Activated T-cell treated with anti-CD3 and anti-CD28 coated beads, Interleukin-2, amount 50 U/mL, for 48 hours (primary cell): ENCODE data around the gene NUAK2.
"Not testable (repeated sequence)": the region's sequence is repeated elsewhere in the genome, so short reads cannot be mapped to it uniquely, and the experiment has no call there.

ENCODE experiments used
- DNase-seq, 2 experiments: peaks; one replicate each; pipeline ENCODE4 v3.0.0-alpha.2; 2020

NUAK2 gene

DNA sequence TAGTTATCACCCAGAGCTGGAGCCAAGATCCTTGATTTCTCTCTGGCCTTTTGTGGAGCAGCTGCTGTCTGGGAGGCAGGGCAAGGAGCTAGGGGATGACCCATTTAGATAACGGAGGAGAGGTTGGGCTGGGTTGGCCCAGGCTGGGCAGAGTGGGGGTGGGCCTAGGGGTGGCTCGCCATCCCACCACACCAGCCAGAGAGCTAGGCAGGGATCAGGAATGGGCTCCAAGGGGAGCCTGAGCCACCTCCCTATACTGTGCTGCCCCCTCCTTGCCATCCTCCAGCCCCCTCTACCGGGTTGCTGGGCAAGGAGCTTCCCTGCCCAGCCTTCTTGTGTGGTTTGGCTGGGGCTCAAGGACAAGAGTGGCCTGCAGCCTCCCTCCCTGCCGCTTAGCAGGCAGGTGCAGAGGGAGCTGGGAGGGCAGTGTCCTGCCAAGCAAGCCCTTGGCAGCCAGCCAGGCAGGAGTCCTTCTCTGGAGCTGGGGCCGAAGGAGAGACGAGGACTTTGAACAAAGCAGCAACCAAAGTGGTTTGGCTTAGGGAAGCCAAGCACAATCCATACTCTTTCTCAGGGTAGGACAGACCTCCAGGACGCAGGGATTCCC lies 4.1 kb downstream of the NUAK2 start:
- DNase-seq, result no peak

DNA sequence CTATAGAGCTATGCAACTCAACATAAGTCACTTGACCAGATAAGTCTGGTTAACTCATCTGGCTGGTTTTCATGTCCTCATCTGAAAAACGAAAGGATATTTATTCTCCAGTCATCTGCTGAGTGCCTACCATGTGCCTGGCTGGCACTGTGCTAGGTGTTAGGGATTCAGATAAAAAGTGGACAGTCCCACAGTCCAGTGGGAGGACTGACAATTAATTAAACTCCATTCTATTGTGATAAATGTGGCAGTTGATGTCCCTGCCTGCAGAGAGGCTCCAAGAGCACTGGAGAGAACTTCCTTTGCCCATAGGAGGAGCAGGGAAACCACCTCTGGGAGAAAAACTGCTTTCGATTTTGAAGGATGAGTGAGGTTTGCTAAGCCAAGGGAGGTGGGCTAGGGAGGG lies 5.4 kb downstream of the NUAK2 start:
- no peak for DNase-seq

- DNase-seq, result no peak
Measured at GRCh38 chr1:205315008-205315618, 6.4 kb downstream of the NUAK2 start.

DNA sequence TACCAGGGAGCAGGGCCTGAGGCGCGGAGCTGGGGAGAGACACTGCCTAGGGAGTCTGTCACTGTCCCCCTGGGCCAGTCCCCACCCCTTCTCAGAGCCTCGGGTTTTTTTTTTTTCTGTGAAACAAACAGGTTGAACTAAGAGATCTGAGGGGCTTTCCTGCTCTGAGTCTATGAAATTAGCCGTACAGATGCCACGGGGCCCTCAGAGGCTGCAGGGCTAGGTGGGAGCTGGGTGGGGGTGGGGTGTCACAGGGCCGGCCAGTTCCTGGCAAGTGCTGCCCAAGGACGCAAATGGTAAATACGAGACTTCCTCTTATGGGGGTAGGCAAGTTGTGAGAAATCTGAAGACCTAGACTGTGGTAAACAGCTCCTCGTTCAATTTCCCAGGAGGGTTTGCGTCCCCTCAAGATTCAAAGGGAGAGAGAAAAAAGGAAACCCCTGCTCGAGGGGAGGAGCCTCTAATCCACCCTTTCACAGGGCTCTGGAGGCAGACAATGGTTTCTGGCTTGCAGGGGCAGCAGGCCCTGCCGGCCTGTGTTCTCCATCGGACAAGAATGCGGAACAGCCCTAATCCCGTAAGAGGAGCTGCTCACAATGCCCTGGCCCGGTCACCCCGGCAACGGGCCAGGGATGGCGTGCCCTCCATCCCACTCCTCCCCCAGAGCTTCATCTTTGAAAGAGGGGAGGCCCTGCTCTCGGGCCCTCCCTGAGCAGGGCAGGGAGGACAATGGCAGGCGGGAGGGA lies 7.8 kb downstream of the NUAK2 start:
- DNase-seq, result peak; percentile 52 to 67

DNA sequence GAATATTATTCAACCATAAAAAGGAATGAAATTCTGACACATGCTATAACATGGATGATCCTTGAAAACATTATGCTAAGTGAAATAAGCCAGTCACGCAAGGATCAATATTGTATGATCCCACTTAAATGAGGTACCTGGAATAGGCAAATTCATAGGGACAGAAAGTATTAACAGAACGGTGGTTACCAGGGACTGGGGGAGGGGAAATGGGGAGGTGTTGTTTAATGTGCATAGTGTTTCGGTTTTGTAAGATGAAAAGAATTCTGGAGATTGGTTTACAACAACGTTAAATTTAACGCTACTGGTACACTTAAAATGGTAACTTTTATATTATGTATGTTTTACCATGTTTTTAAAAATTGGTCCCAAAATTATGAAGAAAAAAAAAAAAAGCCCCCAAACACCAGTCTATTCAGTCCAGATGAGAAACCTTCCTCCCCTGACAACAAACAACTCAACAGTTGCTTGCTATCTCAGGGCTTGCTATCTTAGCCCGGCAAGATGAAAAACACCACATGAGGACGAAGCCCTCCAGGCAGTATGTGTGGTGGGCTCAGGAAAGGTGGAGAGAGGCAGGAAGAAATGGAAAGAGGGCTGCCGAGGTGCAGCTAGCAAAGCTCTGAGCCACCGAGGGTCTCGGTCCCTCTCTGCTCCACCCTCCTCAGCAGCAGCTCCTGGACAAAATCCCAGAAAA lies 8.5 kb downstream of the NUAK2 start:
- DNase-seq, result peak in 1 of 2 experiments; percentile 31

DNA sequence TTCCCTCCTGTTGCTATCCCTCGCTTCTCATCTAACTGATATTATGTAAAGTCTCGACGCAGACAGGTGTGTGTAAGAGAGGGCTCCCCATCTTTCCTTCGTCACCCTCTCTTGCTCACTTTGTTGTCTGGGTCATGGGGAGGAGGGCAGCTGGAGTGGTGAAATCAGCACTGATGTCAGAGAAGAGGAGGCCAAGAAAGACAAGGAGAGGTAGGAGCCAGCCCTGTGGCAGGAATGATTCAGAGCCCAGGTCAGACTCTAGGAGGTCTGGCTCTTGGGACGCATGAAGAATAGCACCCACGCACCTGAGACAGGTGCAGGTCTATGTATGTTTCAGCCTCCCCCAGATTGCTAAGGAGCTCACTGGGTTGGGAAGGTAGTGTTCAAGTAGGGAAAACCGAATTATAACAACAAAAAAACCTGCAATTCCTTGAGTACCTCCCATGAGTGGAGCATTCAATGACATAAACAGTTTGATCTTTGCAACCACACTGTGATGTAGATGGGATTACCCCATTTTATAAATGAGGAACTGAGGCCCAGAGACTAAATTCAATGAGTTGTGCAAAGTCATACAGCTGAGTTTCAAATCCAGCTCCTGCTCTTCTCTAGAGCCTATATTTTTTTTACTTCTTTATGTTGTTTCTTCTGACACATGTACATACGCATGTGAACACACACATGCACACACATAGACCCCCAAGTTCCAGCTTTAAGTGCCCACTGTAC lies 10.4 kb downstream of the NUAK2 start:
- DNase-seq, result no peak

DNA sequence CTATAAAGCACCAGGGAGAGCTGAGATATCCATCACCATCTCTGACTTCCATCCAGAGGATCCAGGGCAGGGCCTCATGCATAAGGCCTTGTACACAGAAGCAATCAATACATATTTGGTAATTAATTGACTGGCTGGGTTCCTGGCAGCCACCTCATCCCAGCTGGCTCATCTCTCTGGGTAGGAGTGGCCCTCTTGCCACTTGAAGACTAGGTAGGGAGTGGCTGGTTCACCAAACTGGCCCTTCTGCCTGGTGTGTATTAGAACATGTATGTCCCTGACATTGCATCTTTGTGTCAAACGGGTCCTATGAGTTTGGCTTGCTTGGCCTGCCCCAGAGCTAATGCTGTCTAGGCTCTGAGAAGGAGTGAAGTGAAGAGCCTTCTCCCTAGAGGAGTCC lies 11.8 kb downstream of the NUAK2 start:
- no peak for DNase-seq

- DNase-seq, result no peak
Measured at GRCh38 chr1:205306929-205307566, 14.5 kb downstream of the NUAK2 start.

GRCh38 chr1:205304695-205305070 lies 16.9 kb downstream of the NUAK2 start:
- DNase-seq, result no peak

DNA sequence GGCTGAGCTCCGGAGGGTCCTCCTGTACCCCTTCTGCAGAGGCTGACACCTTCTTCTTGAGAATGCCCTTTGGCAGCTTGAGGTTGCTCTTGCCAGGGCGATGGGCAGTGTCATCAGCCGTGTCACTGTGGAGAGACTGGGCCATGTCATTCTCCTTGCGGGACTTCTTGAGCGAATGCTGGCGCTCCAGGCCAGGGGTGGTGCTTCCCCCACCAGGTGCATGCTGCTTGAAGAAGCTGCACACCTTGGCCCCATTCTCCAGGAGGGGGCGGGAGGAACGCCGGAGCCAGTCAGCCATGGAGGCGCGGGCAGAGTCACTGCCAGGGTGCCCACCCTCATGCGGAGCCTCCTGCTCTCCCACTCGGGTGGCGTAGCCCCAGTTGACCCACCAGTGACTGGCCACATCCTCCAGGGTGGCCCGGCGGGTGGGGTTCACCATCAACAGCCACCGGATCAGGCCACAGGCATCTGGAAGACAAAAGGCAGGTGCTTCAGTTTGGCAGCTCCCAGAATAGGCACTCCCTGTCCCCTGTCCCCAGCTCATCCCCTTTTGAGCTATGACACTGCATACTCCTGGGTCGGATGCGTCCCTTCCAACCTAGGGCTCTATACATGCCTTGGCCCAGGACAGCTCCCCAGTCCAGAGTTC lies 17.4 kb downstream of the NUAK2 start:
- no peak for DNase-seq

- DNase-seq, result no peak
Measured at GRCh38 chr1:205303247-205303888, 18.2 kb downstream of the NUAK2 start.

DNA sequence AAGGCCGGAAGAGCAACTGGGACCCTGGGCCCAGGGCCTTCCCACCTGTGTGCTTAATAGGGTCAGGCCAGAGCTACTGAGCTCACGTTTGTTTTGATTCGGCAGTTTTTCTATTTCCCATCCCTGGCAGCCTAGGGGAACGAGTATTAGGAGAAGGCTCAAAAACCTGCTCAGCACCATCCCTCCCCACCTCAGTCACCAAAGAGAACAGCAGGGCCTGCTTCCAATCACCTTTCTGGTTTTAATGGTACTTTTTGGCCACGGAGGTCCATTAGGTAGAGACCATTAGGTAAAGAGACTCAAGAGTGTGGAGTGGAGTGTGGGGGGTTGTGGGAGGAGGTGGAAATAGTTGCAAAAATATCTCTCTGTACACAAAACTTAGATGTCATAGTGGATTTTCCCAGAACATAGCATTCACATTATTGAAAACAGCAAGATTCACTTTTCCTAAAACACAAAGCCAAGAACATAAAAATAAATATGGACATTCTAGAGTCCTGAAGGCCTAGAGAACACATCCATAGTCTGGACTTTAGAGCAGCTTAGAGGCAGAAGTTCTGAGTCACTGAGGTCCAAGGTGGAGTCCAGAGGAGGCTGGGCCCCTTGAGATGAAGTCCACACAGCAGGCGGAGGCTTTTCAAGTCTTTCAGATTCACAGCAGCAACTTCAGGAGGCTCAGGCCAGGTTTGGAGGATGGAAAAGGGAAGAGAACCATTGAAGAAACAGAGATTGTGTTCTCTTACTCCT lies 19.5 kb downstream of the NUAK2 start:
- no peak for DNase-seq

GRCh38 chr1:205301205-205301821 lies 20.2 kb downstream of the NUAK2 start:
- DNase-seq, result no peak

- no peak for DNase-seq
Measured at GRCh38 chr1:205300149-205300548, 21.4 kb downstream of the NUAK2 start.

DNA sequence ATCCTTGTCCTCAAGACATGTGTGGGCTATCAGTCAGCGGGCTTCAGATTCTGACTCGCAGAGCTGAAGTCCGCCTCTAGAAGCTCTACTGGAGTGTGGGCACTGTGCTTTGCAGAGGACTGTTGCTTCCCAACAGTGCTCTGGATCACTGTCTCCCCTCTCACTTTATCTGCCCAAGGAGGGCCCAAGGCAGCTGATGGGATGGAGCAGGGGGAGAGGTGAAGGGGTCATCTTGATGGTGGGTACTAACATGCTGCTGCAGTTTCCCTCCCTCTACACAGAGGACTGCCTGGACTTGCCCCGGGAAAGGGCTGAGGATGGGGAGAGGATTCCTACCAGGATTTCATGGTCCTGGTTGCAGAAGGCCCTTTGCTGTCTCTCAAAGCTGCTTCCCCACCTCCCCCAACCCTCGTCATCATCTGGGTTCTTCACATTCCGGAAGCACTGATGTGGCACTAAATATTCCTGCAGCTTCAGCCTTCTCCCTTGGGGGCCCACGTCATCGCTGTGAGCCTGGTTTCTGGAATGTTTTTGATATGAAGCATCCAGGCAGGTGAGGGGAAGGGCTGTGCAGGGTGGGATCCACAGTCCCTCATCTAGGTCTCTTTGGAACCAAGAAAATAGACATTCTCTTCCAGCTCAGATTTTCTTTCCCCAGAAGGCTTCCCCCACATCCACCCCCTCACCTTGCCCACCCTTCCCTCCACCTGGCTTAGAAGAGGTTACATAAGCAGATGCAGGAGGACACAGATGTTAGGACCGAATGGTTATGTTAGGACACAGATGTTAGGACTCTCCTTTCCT lies 23.2 kb downstream of the NUAK2 start:
- DNase-seq, result no peak

GRCh38 chr1:205297546-205298177 lies 23.9 kb downstream of the NUAK2 start:
- DNase-seq, result not testable (repeated sequence)

DNA sequence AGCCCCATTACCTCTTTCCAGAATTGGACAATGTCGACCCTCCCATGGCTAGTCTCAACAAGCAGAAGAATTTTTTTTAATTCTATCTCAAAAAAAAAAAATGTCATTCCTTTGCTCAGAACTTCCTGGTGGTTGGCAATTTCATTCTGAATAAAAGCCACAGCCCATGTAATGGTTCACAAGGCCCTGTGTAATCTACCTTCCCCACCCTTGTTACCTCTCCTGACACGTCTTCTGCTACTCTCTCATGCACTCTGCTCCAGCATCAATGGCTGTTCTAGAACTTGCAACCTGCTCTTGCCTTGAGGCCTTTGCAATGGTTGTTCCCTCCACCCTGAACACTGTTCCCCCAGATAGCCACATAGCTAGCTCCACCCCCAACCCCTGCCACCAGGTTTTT lies 25.4 kb downstream of the NUAK2 start:
- DNase-seq, result no peak

DNA sequence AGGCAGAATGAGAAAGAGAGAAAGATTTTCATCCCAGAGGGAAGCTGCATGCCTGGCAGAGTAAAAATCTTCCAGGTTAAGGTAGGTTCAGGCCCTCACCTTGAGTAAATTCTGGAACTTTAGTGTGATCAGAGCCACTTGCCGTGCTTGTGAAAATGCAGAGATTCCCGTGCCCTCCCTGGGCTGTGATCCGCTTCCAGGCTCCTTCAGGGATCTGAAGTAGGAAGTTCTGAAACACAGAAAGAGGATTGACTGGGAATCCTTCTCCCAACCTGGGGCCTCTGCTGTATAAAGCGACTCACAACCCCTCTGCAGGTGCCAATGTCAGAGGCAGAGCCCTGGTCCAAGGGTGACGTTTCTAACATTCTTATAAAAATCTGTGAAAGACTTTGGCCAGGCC lies 26.6 kb downstream of the NUAK2 start:
- no peak for DNase-seq
